Measurements from ENCODE around the gene RNF181.

The RNF181 gene

GRCh38 chr2:85596026-85596333 is 435 bp downstream of the RNF181 start:
- TF ChIP-seq, protein P1, sequence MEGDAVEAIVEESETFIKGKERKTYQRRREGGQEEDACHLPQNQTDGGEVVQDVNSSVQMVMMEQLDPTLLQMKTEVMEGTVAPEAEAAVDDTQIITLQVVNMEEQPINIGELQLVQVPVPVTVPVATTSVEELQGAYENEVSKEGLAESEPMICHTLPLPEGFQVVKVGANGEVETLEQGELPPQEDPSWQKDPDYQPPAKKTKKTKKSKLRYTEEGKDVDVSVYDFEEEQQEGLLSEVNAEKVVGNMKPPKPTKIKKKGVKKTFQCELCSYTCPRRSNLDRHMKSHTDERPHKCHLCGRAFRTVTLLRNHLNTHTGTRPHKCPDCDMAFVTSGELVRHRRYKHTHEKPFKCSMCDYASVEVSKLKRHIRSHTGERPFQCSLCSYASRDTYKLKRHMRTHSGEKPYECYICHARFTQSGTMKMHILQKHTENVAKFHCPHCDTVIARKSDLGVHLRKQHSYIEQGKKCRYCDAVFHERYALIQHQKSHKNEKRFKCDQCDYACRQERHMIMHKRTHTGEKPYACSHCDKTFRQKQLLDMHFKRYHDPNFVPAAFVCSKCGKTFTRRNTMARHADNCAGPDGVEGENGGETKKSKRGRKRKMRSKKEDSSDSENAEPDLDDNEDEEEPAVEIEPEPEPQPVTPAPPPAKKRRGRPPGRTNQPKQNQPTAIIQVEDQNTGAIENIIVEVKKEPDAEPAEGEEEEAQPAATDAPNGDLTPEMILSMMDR (IDR thresholded peaks at IDR 0.05; ENCODE audit: control insufficient read depth, insufficient read depth, low read depth, low read length, missing control alignments) = no peak
- H3K4me3 ChIP-seq (ENCODE audit: control insufficient read depth, low read depth, low read length) = peak overlapping the region; percentile 73
- no peak for DNase-seq (ENCODE audit: low read depth)

GRCh38 chr2:85596486-85597143 is 1.1 kb downstream of the RNF181 start:
- H3K4me3 ChIP-seq (ENCODE audit: control insufficient read depth, low read depth, low read length) = peak overlapping the region; percentile 73
- TF ChIP-seq, protein P1 (IDR thresholded peaks at IDR 0.05; ENCODE audit: control insufficient read depth, insufficient read depth, low read depth, low read length, missing control alignments) = no peak
- no peak for DNase-seq (ENCODE audit: low read depth)

DNA sequence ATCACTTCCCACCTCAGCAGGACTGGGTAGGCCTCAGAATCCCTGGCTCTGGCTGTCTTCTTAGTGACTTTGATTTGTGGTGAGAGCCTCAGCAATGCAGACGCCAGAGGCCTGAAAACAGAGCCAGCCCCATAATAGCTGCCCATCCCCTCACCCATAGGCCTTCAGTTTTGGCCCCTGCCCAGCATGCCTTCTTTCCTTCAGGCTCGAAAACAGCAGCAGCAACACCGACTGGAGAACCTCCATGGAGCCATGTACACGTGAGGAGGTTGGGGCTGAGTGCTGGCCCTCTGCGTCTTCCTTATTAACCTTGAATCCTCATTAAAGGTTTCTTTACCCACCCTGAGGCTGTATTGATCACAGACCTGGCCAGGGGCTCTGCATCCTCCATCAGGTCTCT is 1.7 kb downstream of the RNF181 start:
- TF ChIP-seq, protein P1 (IDR thresholded peaks at IDR 0.05; ENCODE audit: control insufficient read depth, insufficient read depth, low read depth, low read length, missing control alignments) = no peak

DNA sequence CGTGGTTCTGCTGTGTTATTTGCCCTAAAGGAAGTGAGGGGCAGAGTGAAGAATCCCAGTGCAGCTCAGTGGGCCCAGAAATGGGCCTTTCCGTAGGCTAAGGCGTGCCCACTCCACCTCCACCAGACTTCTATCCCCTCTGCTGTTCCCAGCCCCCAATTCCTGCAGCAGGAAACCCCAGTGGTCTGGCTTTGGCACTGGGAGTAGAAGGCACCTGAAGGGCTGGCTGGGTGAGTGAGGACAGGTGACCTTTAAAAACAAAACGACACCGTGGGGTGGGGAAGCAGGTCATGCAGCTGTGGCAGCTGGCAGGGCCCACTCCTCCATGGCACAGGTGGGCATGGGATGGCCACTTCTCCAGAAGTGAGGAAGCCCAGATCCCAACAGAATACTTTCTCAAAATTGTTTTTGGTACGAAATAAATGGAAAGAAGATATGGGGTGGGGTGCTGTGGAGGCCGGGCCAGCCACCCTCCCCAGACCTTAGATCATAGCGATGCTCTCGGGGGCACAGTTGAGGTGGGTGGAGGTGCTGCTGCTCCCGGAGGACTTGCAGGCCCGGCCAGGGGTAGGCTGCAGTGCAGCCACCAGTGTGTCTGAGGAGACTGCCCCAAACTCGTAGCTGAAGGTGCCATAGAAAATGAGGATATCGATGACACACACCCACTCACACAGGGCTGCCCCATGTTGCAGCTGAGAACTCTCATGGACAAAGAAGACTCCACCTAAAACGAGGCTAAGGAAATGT is 3.2 kb downstream of the RNF181 start:
- TF ChIP-seq, protein P1 (IDR thresholded peaks at IDR 0.05; ENCODE audit: control insufficient read depth, insufficient read depth, low read depth, low read length, missing control alignments) = no peak
- no peak overlapping the region for H3K4me3 ChIP-seq (ENCODE audit: control insufficient read depth, low read depth, low read length)
- no peak for DNase-seq (ENCODE audit: low read depth)

More for the DNA sequence above, 1.7 kb downstream of the RNF181 start:
- no peak overlapping the region for H3K4me3 ChIP-seq (ENCODE audit: control insufficient read depth, low read depth, low read length)
- no peak for DNase-seq (ENCODE audit: low read depth)

DNA sequence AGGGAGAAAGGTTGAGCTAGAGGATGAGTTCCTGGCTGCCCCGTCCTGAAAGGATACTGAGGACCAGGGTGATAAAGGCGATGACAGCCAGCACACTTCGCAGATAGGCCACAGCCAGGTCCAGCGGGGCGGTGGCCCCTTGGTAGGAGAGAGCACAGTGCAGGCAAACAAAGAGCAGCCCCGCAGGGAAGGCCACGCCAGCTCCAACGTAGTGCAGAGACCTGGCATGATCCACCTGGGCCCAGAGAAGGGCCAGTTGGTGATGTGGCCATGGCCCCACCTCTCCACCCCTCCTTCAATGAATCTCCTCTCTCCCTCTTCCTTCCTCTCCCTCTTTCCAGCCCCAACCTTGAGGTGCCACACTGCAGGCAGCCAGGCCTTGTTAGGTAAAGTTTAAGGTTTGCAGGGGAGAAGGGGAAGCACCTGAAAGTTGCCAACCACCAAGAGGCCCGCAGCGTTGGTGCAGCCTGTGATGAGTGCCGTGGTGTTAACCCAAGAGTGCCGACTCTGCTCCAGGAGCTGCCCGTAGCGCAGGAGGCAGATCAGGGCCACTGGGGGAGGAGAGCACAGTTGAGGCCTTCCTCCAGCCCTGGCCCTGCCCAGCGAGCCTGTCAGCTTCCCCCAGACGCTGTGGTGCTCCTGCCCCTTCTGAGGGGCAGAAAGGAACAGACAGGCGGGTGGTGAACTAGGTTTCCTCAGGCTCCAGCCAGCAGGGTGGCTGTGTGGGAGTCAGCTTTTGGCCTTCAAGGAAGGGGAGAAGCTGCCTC is 4.1 kb downstream of the RNF181 start:
- H3K4me3 ChIP-seq (ENCODE audit: control insufficient read depth, low read depth, low read length) = no peak overlapping the region
- no peak for DNase-seq (ENCODE audit: low read depth)
- TF ChIP-seq, protein P1 (IDR thresholded peaks at IDR 0.05; ENCODE audit: control insufficient read depth, insufficient read depth, low read depth, low read length, missing control alignments) = no peak

DNA sequence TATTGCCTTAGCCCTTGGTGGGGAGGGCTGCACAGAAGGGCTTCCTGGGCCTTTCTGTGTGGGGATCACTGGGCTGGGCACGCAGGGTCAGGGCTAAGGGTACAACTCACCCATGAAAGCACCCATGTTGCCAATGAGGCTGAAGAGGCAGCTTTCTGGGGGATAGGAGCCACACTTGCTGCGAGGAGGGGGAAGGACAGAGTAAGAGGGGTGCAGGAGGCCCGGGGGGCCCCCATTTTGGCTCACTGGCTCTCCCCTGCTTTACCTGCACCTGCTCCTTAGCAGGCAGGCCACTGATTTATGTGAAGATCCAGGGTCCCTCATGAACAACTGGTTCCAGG is 4.7 kb downstream of the RNF181 start:
- no peak overlapping the region for H3K4me3 ChIP-seq (ENCODE audit: control insufficient read depth, low read depth, low read length)
- TF ChIP-seq, protein P1 (IDR thresholded peaks at IDR 0.05; ENCODE audit: control insufficient read depth, insufficient read depth, low read depth, low read length, missing control alignments) = no peak
- no peak for DNase-seq (ENCODE audit: low read depth)
